GM21526 (cell line): Measurements from ENCODE around the gene GPR50.

Experiments
- ATAC-seq: cut with Tn5 transposase; IDR thresholded peaks from one replicate; pipeline ENCODE4 v1.9.1; 2021; ENCODE audit warnings: moderate library complexity; ENCODE audit not compliant: unreplicated experiment, low FRiP score

GPR50 gene

DNA sequence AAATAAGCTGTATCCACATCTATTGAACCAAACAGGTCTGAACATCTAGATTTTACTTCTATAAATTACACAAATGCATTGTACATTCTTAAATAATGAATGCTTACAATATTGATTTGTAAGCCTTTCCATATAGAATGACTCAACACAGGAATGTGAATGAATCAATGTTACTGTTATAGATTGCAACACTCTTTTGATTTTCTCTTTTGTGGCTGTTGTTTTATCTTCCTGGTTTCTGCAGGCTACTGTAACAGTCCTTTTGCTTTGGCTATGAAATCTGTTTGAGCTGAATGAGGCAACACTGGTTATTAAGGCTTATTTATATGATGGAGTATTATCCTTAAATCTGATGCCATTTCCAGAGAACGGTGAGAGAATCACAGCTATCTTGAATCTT is 49.5 kb downstream of the GPR50 start:
- no peak for ATAC-seq

DNA sequence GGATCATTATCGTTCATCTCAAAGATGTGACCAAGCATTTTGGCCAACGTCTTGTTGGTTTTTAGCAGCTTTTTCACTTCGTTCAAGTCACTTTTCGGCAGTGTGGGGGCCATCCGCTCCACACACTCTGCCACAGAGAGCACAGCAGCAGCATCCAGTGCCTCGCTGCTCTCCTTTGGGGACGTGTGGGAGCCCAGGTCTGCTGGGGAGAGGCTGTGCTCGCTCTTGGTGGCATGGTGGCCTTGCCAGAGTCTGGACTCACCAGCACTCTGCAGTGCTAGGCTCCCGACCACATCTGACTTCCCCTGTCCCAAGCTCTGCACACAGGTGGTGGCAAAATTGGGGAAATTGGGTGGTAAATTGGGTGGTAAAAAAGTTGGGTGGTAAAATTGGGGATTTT is 50.6 kb downstream of the GPR50 start:
- no peak for ATAC-seq

DNA sequence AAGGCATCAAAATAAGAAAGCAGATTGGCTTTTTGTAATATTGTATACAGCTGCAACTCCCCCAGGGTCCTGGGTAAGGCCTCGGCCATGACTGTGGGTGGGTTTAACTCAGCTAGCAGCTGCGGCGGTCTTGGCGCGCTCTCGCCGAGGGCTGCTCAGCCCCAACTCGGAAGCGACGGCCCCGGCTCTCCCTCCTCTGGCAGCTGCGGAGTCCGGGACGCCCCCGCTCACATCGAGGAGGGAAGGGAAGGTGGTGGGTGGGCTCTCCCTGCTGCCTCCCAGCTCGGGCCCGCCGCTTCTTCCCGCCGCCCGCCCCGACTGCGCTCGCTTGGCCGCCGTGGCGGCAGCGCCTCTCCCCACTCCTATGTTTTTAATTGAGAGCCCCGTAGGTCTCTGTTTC is 51.2 kb downstream of the GPR50 start:
- ATAC-seq, result no peak

DNA sequence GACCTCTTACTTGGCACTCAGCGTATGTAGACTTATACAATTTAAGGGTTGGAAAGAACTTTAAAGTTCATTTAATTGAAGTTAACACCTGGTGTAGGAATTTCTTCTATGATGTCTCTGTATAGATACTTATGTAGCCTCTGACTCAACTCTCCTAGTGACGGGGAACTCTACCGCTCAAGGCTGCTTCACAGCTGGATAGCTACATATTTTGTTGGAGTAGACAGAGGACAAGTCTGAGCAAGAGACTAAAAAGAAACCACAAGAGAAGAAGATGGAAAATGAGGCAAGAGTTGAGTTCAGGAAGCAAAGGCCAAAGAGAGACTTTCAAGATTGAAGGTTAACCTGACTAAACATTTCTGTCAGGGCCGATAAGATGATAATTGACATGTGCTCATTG is 52.6 kb downstream of the GPR50 start:
- ATAC-seq, result no peak
